ENCODE results near the gene RAB11A.
A peak's percentile ranks its signal among the peaks of the same experiment; 100 is the strongest.

RAB11A gene

DNA sequence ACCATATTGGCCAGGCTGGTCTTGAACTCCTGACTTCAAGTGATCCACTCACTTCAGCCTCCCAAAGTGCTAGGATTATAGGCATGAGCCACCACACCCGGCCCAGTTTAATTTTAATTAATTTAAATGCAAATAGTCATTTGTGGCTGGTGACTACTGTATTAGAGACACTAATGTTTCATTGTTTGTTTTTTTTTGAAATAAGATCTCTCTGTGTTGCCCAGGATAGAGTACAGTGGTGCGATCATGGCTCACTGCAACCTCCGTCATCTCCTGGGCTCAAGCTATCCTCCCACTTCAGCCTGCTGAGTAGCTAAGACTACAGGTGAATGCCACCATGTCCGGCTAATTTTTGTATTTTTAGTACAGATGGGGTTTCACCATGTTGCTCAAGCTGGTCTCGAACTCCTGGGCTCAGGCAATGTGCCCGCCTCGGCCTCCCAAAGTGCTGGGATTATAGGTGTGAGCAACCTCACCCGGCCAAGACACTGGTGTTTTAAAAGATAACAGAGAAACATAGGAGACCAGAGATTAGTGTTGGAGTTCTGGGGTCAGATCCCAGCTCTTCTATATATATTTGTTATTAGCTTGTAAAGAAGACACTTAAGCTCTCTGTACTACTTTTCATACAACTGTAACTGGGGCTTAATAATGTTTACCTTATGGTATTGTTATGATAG, 34.5 kb upstream of the RAB11A start:
- H3K36me3 Mint-ChIP-seq (ENCODE audit: insufficient read depth): no peaks in the 10 kb centered on the region
- H3K4me1 Mint-ChIP-seq: peaks cover 32% of the 10 kb centered on the region
- DNase-seq (ENCODE audit: low spot score in 2 of 2): no peak
- H3K4me3 Mint-ChIP-seq: no peak overlapping the region
- ATAC-seq (replicated peaks; ENCODE audit: extremely low read depth, poor library complexity, severe bottlenecking): no peak
- peak overlapping the region; percentile 19 for H3K27ac Mint-ChIP-seq (ENCODE audit: low read depth)
- H3K9me3 Mint-ChIP-seq: no peaks in the 10 kb centered on the region
- H3K27me3 Mint-ChIP-seq: no peaks in the 10 kb centered on the region

DNA sequence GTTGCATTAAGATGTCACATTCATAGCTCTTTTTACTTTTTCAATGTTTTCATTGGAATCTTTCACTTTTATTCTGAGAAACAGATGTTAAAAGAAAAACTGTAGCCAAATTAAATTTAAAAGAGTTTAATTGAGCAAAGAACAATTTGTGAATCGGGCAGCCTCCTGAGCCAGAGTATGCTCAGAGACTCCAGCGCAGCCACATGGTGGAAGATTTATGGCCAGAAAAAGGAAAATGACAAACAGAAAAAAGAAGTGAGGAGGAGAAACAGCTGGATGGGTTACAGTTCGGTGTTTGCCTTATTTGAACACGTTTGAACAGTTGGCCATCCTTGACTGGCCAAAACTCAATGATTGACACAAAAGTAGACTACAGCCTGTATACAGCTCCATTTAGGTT, 33.8 kb upstream of the RAB11A start:
- ATAC-seq (replicated peaks; ENCODE audit: extremely low read depth, poor library complexity, severe bottlenecking) (no peak), DNase-seq (ENCODE audit: low spot score in 2 of 2) (no peak)
- Mint-ChIP-seq H3K27ac (ENCODE audit: low read depth) (peak overlapping the region; percentile 19), H3K4me3 (no peak overlapping the region), H3K27me3 (no peaks in the 10 kb centered on the region), H3K9me3 (no peaks in the 10 kb centered on the region), H3K4me1 (peaks cover 32% of the 10 kb centered on the region), H3K36me3 (ENCODE audit: insufficient read depth) (no peaks in the 10 kb centered on the region)

DNA sequence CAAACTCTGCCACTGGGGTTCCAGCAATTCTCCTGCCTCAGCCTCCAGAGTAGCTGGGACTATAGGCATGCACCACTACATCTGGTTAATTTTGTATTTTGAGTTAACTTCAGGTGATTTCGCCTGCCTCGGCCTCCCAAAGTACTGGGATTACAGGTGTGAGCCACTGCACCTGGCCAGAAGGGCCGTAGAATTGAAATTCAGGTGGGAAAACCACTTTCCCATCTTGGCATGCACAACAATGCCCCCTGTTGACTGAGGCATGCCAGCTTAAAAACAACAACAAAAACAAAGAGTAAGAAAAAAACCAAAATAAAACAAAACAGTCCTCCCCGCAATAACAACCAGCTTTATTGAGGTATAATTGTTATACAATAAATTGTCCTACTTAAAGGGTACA, 32.6 kb upstream of the RAB11A start:
- H3K27ac Mint-ChIP-seq (ENCODE audit: low read depth): no peak overlapping the region
- peaks cover 29% of the 10 kb centered on the region for H3K4me1 Mint-ChIP-seq

DNA sequence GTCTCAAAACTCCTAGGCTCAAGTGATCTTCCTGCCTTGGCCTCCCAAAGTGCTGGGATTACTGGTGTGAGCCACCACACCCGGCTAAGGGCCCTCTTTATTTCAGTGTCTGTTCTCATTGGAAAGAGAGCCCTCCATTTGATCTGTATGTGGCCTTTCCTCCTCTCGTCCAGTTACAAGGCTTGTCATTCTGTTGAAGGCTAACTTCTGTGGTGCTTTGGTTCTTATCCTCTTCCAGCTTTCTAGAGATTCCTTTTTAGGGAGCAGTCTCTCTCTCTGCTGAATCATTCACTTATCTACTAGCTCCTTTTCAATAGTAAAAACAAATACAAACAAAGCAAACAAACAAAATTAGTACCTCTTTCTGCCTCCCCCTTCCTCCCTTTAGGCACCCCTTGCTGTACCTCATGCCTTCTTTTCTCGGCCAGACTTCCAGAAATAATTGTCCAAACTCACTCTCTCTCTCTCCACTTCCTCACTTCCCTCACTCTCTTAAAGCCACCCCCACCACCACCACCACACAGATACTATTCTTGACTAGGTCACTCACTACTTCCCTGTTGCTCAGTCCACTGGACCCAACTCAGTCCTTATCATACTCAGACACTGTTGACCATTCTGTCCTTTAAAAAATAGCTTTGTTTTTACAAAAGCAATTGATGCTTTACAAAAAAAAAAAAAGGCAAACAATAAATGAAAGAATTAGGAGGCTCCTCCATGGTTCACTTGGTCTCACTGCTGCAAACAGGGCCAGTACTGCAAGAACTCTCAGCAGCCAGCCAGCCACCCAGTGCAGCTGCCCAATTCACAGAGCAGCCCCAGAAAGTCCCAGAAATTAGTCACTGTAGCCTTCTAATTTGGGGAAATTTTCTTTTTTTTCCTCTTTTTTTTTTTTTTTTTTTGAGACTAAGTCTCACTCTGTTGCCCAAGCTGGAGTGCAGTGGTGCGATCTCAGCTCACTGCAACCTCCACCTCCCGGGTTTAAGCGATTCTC, 31.7 kb upstream of the RAB11A start:
- H3K36me3 Mint-ChIP-seq (ENCODE audit: insufficient read depth): no peaks in the 10 kb centered on the region
- no peaks in the 10 kb centered on the region for H3K27me3 Mint-ChIP-seq
- H3K4me3 Mint-ChIP-seq: no peak overlapping the region
- no peak for ATAC-seq (replicated peaks; ENCODE audit: extremely low read depth, poor library complexity, severe bottlenecking)
- no peak overlapping the region for H3K27ac Mint-ChIP-seq (ENCODE audit: low read depth)
- DNase-seq (ENCODE audit: low spot score in 2 of 2): no peak
- H3K9me3 Mint-ChIP-seq: no peaks in the 10 kb centered on the region
- peaks cover 22% of the 10 kb centered on the region for H3K4me1 Mint-ChIP-seq

More for the DNA sequence above, 32.6 kb upstream of the RAB11A start:
- Mint-ChIP-seq H3K9me3 (no peaks in the 10 kb centered on the region), H3K4me3 (no peak overlapping the region), H3K36me3 (ENCODE audit: insufficient read depth) (no peaks in the 10 kb centered on the region), H3K27me3 (no peaks in the 10 kb centered on the region)
- no peak for ATAC-seq (replicated peaks; ENCODE audit: extremely low read depth, poor library complexity, severe bottlenecking)
- DNase-seq (ENCODE audit: low spot score in 2 of 2): no peak

DNA sequence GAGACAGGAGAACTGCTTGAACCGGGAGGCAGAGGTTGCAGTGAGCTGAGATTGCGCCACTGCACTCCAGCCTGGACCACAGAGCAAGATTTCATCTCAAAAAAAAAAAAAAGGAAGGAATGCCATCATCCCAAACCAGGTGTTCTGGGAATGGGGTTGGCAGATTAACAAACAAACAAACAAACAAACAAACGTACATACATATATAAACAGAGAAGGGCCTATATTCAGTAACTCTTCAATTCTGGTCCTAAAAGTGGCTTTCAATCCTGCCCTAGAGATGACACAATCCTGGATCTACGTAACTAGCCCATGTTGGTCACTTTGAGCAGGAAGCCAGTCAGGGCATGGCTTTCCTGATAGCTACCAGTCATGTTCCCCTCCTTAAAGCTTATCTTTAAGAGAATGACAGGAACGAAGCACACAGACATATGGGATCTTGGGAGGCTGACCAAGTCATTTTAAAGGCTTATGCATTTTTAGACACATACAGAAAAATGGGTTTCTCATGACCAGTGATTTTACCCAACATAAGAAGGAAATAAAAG, 29.9 kb upstream of the RAB11A start:
- peaks cover 5% of the 10 kb centered on the region for H3K36me3 Mint-ChIP-seq (ENCODE audit: insufficient read depth)
- H3K27me3 Mint-ChIP-seq: no peaks in the 10 kb centered on the region
- peak overlapping the region; percentile 65 for H3K27ac Mint-ChIP-seq (ENCODE audit: low read depth)
- H3K4me1 Mint-ChIP-seq: peaks cover 6% of the 10 kb centered on the region
- DNase-seq (ENCODE audit: low spot score in 2 of 2) (no peak), ATAC-seq (replicated peaks; ENCODE audit: extremely low read depth, poor library complexity, severe bottlenecking) (no peak)
- H3K4me3 Mint-ChIP-seq: no peak overlapping the region
- H3K9me3 Mint-ChIP-seq: no peaks in the 10 kb centered on the region

DNA sequence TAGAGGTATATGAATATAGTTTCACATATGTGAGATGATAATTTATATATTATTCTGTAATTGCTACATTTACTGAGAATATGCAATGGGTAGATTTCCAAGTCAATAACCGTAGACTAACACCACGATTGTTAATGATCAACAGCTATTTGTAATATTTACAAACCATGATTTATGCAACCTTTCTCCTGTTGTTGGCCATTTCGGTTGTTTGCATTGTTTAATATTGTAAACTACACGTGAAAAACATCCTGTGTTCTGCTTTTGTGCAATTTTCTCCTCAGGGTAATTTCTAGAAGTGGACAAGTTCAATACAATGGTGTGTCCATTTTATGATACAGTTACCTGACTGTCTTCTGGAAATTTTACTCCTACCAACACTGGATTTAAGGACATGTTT, 29.3 kb upstream of the RAB11A start:
- peaks cover 6% of the 10 kb centered on the region for H3K4me1 Mint-ChIP-seq
- ATAC-seq (replicated peaks; ENCODE audit: extremely low read depth, poor library complexity, severe bottlenecking) (no peak), DNase-seq (ENCODE audit: low spot score in 2 of 2) (no peak)
- H3K27me3 Mint-ChIP-seq: no peaks in the 10 kb centered on the region
- no peaks in the 10 kb centered on the region for H3K9me3 Mint-ChIP-seq
- no peak overlapping the region for H3K4me3 Mint-ChIP-seq
- H3K27ac Mint-ChIP-seq (ENCODE audit: low read depth): no peak overlapping the region
- peaks cover 5% of the 10 kb centered on the region for H3K36me3 Mint-ChIP-seq (ENCODE audit: insufficient read depth)

DNA sequence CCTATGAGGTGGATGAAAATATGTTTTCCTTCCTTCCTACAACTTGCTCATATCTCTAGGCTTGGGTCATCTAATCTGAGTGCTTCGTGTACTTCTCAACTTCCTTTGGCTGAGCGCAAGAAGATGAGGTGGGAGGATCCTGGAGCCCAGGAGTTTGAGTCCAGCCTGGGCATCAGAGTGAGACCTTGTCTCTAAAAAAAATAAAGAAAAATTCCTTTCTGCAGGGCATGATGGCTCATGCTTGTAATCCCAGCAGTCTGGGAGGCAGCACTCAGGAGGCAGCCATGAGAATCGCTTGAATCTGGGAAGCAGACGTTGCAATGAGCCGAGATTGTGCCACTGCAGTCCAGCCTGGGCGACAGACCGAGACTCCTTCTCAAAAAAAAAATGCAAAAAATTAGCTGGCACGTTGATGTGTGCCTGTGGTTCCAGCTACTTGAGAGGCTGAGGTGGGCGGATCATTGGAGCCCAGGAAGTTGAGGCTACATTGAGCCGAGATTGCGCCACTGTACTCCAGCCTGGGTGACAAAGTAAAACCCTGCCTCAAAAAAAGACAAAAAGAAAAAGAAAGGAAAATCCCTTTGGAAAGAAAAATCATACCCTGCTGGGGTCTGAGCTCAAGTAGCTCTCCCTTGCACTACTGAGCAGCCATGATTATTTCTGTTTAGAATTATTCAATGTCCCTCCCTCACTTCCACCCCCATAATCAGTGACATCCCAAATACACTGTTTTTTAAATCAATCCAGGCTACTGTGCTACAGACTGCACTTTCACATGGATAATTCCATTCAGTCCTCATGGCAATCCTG, 28.0 kb upstream of the RAB11A start:
- H3K27me3 Mint-ChIP-seq: no peaks in the 10 kb centered on the region
- H3K27ac Mint-ChIP-seq (ENCODE audit: low read depth): no peak overlapping the region
- H3K4me1 Mint-ChIP-seq: peaks cover 6% of the 10 kb centered on the region
- H3K4me3 Mint-ChIP-seq: no peak overlapping the region
- no peak for DNase-seq (ENCODE audit: low spot score in 2 of 2)
- peaks cover 5% of the 10 kb centered on the region for H3K36me3 Mint-ChIP-seq (ENCODE audit: insufficient read depth)
- H3K9me3 Mint-ChIP-seq: no peaks in the 10 kb centered on the region
- no peak for ATAC-seq (replicated peaks; ENCODE audit: extremely low read depth, poor library complexity, severe bottlenecking)

DNA sequence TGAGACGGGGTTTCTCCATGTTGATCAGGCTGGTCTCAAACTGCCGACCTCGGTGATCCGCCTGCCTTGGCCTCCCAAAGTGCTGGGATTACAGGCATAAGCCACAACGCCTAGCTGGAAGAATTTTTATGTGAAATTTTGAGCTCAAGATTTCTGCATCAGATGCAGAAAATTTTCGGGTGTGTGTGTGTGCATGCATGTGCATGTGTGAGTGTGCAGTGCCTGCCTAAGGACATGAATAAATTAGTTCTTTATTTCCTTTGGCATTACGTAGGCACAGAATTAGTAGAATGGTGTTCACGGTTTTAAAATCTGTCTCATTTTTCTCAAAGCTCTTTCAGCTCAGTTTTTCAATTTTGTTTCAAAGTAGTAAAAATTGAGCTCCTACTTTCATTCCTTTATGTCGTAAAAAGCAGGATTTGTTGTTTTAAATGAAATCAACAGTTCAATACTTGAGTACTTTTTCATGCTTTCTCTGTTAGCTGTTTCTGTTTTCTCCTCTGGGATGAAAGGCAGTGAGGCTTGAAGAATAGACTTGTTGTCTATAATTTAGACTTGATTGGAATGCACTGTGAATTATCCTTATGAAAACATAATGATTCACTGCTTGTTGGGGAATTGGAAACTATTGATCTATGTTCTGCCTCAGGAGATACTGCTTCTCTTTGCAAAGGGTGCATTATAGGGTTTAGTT, 23.3 kb upstream of the RAB11A start:
- H3K27ac Mint-ChIP-seq (ENCODE audit: low read depth): no peak overlapping the region
- no peaks in the 10 kb centered on the region for H3K9me3 Mint-ChIP-seq
- no peak for ATAC-seq (replicated peaks; ENCODE audit: extremely low read depth, poor library complexity, severe bottlenecking)
- no peak overlapping the region for H3K4me3 Mint-ChIP-seq
- H3K4me1 Mint-ChIP-seq: no peaks in the 10 kb centered on the region
- no peak for DNase-seq (ENCODE audit: low spot score in 2 of 2)
- peaks cover 5% of the 10 kb centered on the region for H3K27me3 Mint-ChIP-seq
- H3K36me3 Mint-ChIP-seq (ENCODE audit: insufficient read depth): peaks cover 5% of the 10 kb centered on the region

DNA sequence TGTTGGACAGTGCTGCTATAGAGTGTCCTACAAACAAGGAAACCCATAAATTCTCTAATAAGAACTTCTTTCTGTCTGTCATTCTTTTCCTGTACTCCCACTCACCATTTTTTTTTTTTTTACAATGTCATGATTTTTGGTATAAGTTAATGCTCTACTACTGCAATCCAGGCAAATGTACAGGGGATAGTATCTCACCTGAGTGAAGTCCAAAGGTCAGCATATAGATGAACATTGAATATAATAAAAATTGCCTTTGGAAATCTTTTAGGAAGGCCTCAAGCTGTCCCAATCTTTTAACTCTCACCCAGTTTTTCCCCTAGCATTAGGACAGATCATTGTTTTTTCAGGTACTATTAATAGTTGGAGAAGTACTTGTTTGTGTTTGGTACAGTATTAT, 21.3 kb upstream of the RAB11A start:
- Mint-ChIP-seq H3K27ac (ENCODE audit: low read depth) (no peak overlapping the region), H3K9me3 (no peaks in the 10 kb centered on the region), H3K27me3 (peaks cover 7% of the 10 kb centered on the region), H3K4me1 (no peaks in the 10 kb centered on the region), H3K4me3 (no peak overlapping the region), H3K36me3 (ENCODE audit: insufficient read depth) (peaks cover 7% of the 10 kb centered on the region)
- no peak for ATAC-seq (replicated peaks; ENCODE audit: extremely low read depth, poor library complexity, severe bottlenecking)
- DNase-seq (ENCODE audit: low spot score in 2 of 2): no peak

DNA sequence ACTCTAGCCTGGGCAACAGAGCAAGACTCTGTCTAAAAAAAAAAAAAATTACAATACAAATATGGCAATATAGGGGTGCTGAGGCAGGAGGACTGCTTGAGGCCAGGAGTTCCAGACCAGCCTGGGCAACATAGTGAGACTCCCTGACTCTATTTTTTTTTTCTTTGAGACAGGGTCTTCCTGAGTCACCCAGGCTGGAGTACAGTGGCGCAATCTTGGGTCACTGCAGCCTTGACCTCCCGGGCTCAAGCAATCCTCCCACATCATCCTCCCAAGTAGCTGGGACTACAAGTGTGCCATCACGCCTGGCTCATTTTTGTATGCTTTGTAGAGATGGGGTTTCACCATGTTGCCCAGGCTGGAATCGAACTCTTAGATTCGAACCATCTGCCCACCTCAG, 17.3 kb upstream of the RAB11A start:
- Mint-ChIP-seq H3K27ac (ENCODE audit: low read depth) (no peak overlapping the region), H3K27me3 (peaks cover 7% of the 10 kb centered on the region), H3K4me3 (no peak overlapping the region), H3K4me1 (peaks cover 5% of the 10 kb centered on the region), H3K9me3 (no peaks in the 10 kb centered on the region), H3K36me3 (ENCODE audit: insufficient read depth) (peaks cover 5% of the 10 kb centered on the region)
- ATAC-seq (replicated peaks; ENCODE audit: extremely low read depth, poor library complexity, severe bottlenecking) (no peak), DNase-seq (ENCODE audit: low spot score in 2 of 2) (no peak)

DNA sequence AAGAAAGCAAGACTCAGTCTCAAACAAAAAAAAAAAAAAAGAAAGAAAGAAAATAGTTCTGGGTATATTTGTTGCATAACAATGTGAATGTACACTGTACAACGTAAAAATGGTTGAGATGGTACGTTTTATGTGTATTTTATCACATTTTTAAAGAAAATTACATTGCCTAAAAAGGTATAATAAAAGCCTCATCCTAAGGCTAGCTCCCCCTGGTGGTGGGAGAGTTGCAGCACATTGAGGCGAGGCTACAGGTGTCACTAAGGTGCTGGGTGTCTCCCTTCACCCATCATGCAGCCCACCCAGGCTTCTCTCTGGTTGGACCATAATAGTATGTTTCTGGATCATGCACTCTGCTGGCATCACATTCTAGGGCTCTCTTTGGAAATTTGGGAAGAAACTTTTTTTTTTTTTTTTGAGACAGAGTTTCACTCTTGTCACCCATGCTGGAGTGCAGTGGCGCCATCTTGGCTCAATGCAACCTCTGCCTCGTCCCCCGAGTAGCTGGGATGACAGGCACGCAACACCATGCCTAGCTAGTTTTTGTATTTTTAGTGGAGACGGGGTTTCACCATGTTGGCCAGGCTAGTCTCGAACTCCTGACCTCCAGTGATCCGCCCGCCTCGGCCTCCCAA, 12.4 kb upstream of the RAB11A start:
- Mint-ChIP-seq H3K9me3 (no peaks in the 10 kb centered on the region), H3K27me3 (no peaks in the 10 kb centered on the region), H3K27ac (ENCODE audit: low read depth) (no peak overlapping the region), H3K36me3 (ENCODE audit: insufficient read depth) (peaks cover 7% of the 10 kb centered on the region), H3K4me3 (peak overlapping the region; percentile 23), H3K4me1 (peaks cover 14% of the 10 kb centered on the region)
- ATAC-seq (replicated peaks; ENCODE audit: extremely low read depth, poor library complexity, severe bottlenecking) (peak; percentile 63), DNase-seq (ENCODE audit: low spot score in 2 of 2) (peak; percentile 65 to 75)
